GM21619 (cell line): ENCODE measurements around the gene DSC1.

Experiments used
- ATAC-seq: cut with Tn5 transposase; IDR thresholded peaks from one replicate; pipeline ENCODE4 v1.9.1; 2021; ENCODE audit not compliant: unreplicated experiment

Gene DSC1

GRCh38 chr18:31104444-31104843, 58.2 kb downstream of the DSC1 start:
- no peak for ATAC-seq

GRCh38 chr18:31103423-31103822, 59.2 kb downstream of the DSC1 start:
- ATAC-seq, result no peak

GRCh38 chr18:31102941-31103340, 59.7 kb downstream of the DSC1 start:
- ATAC-seq, result no peak

GRCh38 chr18:31102025-31102684, 60.5 kb downstream of the DSC1 start, which contains the start of gene DSC2:
Gene DSC2 (minus strand): TSS chr18:31102421. CDS start chr18:31101971, 450 bp downstream.
- ATAC-seq, result no peak

- no peak for ATAC-seq
Measured at GRCh38 chr18:31101183-31102024, 61.3 kb downstream of the DSC1 start.

- ATAC-seq, result no peak
Measured at GRCh38 chr18:31100436-31101182, 62.0 kb downstream of the DSC1 start.

GRCh38 chr18:31099450-31100230, 63.0 kb downstream of the DSC1 start:
- ATAC-seq, result no peak

- no peak for ATAC-seq
Measured at GRCh38 chr18:31098878-31099277, 63.8 kb downstream of the DSC1 start.

GRCh38 chr18:31097666-31098065, 65.0 kb downstream of the DSC1 start:
- ATAC-seq, result no peak

GRCh38 chr18:31093880-31094279, 68.8 kb downstream of the DSC1 start:
- no peak for ATAC-seq

- ATAC-seq, result no peak
Measured at GRCh38 chr18:31093294-31093693, 69.4 kb downstream of the DSC1 start.

- no peak for ATAC-seq
Measured at GRCh38 chr18:31091350-31091749, 71.3 kb downstream of the DSC1 start.

GRCh38 chr18:31088532-31088931, 74.1 kb downstream of the DSC1 start:
- ATAC-seq, result no peak

- no peak for ATAC-seq
Measured at GRCh38 chr18:31079973-31080372, 82.7 kb downstream of the DSC1 start.
